ENCODE results near the gene PPRC1.

PPRC1 gene

DNA sequence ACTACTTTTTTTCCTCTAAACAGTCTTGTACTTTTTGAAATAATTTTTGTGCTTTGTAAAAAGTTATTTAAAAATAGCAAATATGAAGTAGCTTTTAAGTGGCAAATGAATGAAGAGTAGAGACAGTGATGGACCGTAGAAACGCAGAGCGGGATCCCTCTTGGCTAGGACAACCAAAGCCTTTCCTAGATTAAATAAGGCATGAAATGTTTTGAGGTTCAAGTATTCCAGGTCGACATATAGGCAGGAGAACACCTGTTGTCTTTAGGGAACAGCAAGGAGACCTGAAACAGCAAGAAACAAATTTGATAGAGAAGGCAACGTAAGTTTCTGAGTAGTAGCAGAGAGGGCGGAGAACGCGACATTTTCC is 662 bp upstream of the PPRC1 start:
- CTCF ChIA-PET: interaction anchor here (0.6 to 3.2 kb wide), 20 partner anchors 9 to 579 kb away, joined by 3 to 48 read pairs (median 5); partner anchors contain the start of genes LDB1 and NOLC1
- POLR2A ChIA-PET: interaction anchor here (0.7 to 1.2 kb wide), 2 partner anchors 12 to 338 kb away, joined by 3 to 4 read pairs; partner anchors contain the start of gene LDB1

DNA sequence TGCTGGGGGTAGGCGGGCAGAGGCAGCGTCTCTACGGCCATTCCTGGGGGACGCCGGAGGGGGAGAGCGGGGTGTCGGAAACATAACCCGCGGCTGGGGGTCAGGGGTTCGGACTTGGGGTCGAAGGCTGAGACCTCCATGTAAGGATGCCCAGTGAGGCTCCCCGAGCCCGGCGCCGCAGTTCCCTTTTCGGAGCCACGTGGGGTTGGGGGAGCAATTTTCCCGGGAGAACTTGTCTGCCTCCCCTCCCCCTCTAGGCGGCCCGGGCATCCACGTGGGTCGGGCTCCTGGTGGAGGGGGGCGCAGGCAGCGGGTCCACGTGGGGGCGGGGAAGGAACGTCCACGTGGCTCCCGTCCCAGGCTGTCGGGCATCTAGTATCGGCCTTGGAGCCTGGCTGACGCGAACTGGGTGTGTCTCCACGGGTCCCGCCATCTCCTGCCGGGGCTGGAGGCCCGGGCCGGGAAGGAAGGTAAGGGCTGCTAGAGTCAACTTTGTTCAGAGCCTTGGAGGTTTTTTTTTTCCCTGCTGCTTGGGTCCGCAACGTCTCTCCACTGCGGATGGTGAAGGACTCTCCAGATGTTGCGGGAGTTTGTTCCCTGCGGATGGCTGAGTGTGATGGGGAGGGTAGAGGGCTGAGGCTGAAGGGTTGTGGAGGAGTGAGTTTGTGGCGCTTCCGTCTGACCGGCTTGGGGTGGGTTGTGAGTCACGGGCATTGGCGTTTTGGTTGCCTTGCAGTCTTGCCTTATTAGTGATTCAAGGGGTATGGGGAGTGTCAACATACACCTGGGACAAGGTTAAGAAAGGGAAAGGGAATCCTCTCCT is 744 bp downstream of the PPRC1 start:
- H3K4me3 ChIP-seq (ENCODE audit: low read depth, low read length): peak overlapping the region; percentile 96
- CTCF ChIA-PET: interaction anchor here (1.5 to 2.8 kb wide), 3 partner anchors 9 to 14 kb away, joined by 3 to 16 read pairs (median 4); no protein-coding TSS in a partner anchor
- DNase-seq (ENCODE audit: low read depth, low spot score): no peak
- no peak for TF ChIP-seq CTCF (IDR thresholded peaks at IDR 0.05; ENCODE audit: insufficient read depth, low read length, missing control alignments)
- POLR2A ChIA-PET: no interaction called here

More for the DNA sequence above, 662 bp upstream of the PPRC1 start:
- H3K4me3 ChIP-seq (ENCODE audit: low read depth, low read length): peak overlapping the region; percentile 96
- no peak for TF ChIP-seq CTCF (IDR thresholded peaks at IDR 0.05; ENCODE audit: insufficient read depth, low read length, missing control alignments)
- no peak for DNase-seq (ENCODE audit: low read depth, low spot score)

GRCh38 chr10:102134416-102134815 is 1.6 kb downstream of the PPRC1 start:
- CTCF ChIA-PET: interaction anchor here (0.7 to 2.8 kb wide), 7 partner anchors 10 to 345 kb away, joined by 3 to 16 read pairs (median 4); no protein-coding TSS in a partner anchor
- POLR2A ChIA-PET: interaction anchor here (1.0 kb wide), 1 partner anchor 17 kb away, joined by 5 read pairs; the partner anchor contains the start of gene NOLC1

DNA sequence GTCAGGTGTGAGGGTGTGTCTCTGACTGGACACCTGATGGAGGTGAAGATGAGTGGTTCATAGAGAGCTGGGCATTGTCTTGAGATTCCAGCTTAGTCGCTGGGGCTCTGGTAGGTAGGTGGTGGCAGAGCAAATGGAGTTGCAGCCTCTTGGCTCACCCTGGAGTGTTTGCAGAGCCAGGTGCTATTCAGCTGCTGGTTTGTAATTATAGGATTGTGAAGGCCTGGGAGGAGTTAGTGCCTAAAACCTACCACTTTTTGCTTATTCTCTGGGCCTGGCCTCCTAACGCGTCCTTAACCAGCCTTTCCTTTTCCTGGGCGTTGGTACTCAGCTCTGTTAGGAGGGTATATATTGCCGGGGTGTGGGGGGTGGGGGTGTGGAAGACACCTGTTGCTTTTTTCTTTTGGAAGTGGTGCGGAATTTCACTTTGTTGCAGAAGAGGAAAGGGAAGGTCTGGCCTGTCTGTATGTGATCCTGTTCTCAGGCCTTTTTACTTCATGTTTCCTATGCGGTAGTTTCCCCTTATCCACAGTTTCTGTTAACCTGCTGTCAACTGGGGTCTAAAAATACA is 3.2 kb downstream of the PPRC1 start:
- H3K4me3 ChIP-seq (ENCODE audit: low read depth, low read length): no peak overlapping the region
- DNase-seq (ENCODE audit: low read depth, low spot score): no peak
- ChIA-PET POLR2A (no interaction called here), CTCF (interaction anchor here (0.9 to 2.8 kb wide), 4 partner anchors 8 to 63 kb away, joined by 3 to 16 read pairs (median 4); no protein-coding TSS in a partner anchor)
- no peak for TF ChIP-seq CTCF (IDR thresholded peaks at IDR 0.05; ENCODE audit: insufficient read depth, low read length, missing control alignments)

More at GRCh38 chr10:102134416-102134815, 1.6 kb downstream of the PPRC1 start:
- H3K4me3 ChIP-seq (ENCODE audit: low read depth, low read length): peak overlapping the region; percentile 96
- no peak for DNase-seq (ENCODE audit: low read depth, low spot score)
- TF ChIP-seq CTCF (IDR thresholded peaks at IDR 0.05; ENCODE audit: insufficient read depth, low read length, missing control alignments): no peak

DNA sequence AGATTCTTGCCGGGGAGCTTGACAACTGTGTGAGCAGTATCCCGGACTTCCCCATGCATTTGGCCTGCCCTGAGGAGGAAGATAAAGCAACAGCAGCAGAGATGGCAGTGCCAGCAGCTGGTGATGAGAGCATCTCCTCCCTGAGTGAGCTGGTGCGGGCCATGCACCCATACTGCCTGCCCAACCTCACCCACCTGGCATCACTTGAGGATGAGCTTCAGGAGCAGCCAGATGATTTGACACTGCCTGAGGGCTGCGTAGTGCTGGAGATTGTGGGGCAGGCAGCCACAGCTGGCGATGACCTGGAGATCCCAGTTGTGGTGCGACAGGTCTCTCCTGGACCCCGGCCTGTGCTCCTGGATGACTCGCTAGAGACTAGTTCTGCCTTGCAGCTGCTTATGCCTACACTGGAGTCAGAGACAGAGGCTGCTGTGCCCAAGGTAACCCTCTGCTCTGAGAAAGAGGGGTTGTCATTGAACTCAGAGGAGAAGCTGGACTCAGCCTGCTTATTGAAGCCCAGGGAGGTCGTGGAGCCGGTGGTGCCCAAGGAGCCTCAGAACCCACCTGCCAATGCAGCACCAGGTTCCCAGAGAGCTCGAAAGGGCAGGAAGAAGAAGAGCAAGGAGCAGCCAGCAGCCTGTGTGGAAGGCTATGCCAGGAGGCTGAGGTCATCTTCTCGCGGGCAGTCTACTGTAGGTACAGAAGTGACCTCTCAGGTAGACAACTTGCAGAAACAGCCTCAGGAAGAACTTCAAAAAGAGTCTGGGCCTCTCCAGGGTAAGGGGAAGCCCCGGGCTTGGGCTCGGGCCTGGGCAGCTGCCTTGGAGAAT is 6.7 kb downstream of the PPRC1 start:
- CTCF ChIA-PET: interaction anchor here (2.2 to 3.7 kb wide), 2 partner anchors 10 to 11 kb away, joined by 9 to 20 read pairs; no protein-coding TSS in a partner anchor
- no peak for TF ChIP-seq CTCF (IDR thresholded peaks at IDR 0.05; ENCODE audit: insufficient read depth, low read length, missing control alignments)
- POLR2A ChIA-PET: interaction anchor here (0.5 to 1.2 kb wide), 4 partner anchors 12 to 25 kb away, joined by 3 to 5 read pairs (median 4); no protein-coding TSS in a partner anchor
- H3K4me3 ChIP-seq (ENCODE audit: low read depth, low read length): no peak overlapping the region
- DNase-seq (ENCODE audit: low read depth, low spot score): no peak

Data from AG04449 (cell line).